ENCODE results near the gene KLK14.

The KLK14 gene

GRCh38 chr19:51111606-51112005 lies 28.9 kb upstream of the KLK14 start:
- DNase-seq (ENCODE audit: low spot score): no peak

GRCh38 chr19:51110666-51110971 lies 27.9 kb upstream of the KLK14 start:
- TF ChIP-seq CTCF (IDR thresholded peaks at IDR 0.05; ENCODE audit: borderline replicate concordance, control extremely low read depth, extremely low read depth, insufficient read depth, missing control alignments): no peak
- in situ Hi-C loops (cut with MboI; ENCODE audit: low sequenced_read_pairs, unreplicated experiment): no loop called here
- no peak for DNase-seq (ENCODE audit: low spot score)

More at GRCh38 chr19:51111606-51112005, 28.9 kb upstream of the KLK14 start:
- peak; percentile 0 for TF ChIP-seq CTCF (IDR thresholded peaks at IDR 0.05; ENCODE audit: borderline replicate concordance, control extremely low read depth, extremely low read depth, insufficient read depth, missing control alignments)
- in situ Hi-C loops (cut with MboI; ENCODE audit: low sequenced_read_pairs, unreplicated experiment): no loop called here

GRCh38 chr19:51108805-51109146 lies 26.1 kb upstream of the KLK14 start:
- in situ Hi-C loops (cut with MboI; ENCODE audit: low sequenced_read_pairs, unreplicated experiment): no loop called here
- no peak for DNase-seq (ENCODE audit: low spot score)
- TF ChIP-seq CTCF (IDR thresholded peaks at IDR 0.05; ENCODE audit: borderline replicate concordance, control extremely low read depth, extremely low read depth, insufficient read depth, missing control alignments): no peak

GRCh38 chr19:51108066-51108804 lies 25.5 kb upstream of the KLK14 start, which contains the start of gene CTU1:
Gene CTU1, minus strand, starts transcription at chr19:51108409. Its CDS starts 3,840 bp downstream, at chr19:51104569.
- in situ Hi-C loops (cut with MboI; ENCODE audit: low sequenced_read_pairs, unreplicated experiment): no loop called here
- DNase-seq (ENCODE audit: low spot score): peak; percentile 98
- no peak for TF ChIP-seq CTCF (IDR thresholded peaks at IDR 0.05; ENCODE audit: borderline replicate concordance, control extremely low read depth, extremely low read depth, insufficient read depth, missing control alignments)

- in situ Hi-C loops (cut with MboI; ENCODE audit: low sequenced_read_pairs, unreplicated experiment): no loop called here
- DNase-seq (ENCODE audit: low spot score): no peak
- TF ChIP-seq CTCF (IDR thresholded peaks at IDR 0.05; ENCODE audit: borderline replicate concordance, control extremely low read depth, extremely low read depth, insufficient read depth, missing control alignments): no peak
Observed at GRCh38 chr19:51107406-51108065, 24.8 kb upstream of the KLK14 start.

- DNase-seq (ENCODE audit: low spot score): no peak
- in situ Hi-C loops (cut with MboI; ENCODE audit: low sequenced_read_pairs, unreplicated experiment): no loop called here
- no peak for TF ChIP-seq CTCF (IDR thresholded peaks at IDR 0.05; ENCODE audit: borderline replicate concordance, control extremely low read depth, extremely low read depth, insufficient read depth, missing control alignments)
Observed at GRCh38 chr19:51103926-51104341, 21.2 kb upstream of the KLK14 start.

All from GM13976 (cell line).